ENCODE measurements around the gene CREB5. TPM values are rescaled to one million over a fixed set of nuclear protein-coding genes. Genes with fewer than 3 reads are reported as not detected.

Gene CREB5
- total RNA-seq, 2 donors from 2014 or later = 0.53 to 2.6 TPM

DNA sequence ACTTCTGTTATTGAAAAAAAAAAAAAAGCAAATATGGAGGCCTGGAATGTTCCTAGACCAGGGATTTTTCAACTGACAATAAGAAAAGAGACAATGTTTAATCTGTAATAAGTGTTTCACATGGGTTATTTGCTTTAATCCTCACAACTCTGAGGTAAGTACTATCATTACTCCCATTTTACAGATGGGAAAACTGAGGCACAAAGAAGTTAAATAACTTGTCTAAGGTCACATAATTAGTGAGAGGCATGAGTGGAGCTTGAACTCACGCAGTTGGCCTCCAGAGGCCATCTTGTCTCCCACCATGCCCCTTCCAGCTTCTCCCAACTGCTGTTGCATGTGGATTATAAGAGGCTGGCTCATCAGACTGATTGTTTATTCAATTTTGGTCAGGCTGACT is 36.6 kb upstream of the CREB5 start:
- Mint-ChIP-seq H3K27me3 (ENCODE audit: insufficient read depth) (no peaks in the 10 kb centered on the region), H3K9me3 (no peaks in the 10 kb centered on the region), H3K36me3 (ENCODE audit: low read depth) (no peaks in the 10 kb centered on the region), H3K4me1 (no peaks in the 10 kb centered on the region), H3K27ac (no peak overlapping the region), H3K4me3 (no peak overlapping the region)
- Histone ChIP-seq H3K4me3 (ENCODE audit: low read length) (no peak overlapping the region), H3K36me3 (ENCODE audit: control insufficient read depth, insufficient read depth, low read length) (no peaks in the 10 kb centered on the region), H3K27ac (ENCODE audit: low read depth, low read length) (no peak overlapping the region), H3K4me1 (ENCODE audit: control insufficient read depth, insufficient read depth, low read length) (no peaks in the 10 kb centered on the region), H3K27me3 (ENCODE audit: control insufficient read depth, insufficient read depth, low read length, poor library complexity, severe bottlenecking) (no peaks in the 10 kb centered on the region), H3K9ac (ENCODE audit: extremely low read depth, low read length, poor library complexity, severe bottlenecking) (no peak overlapping the region), H3K9me3 (ENCODE audit: control insufficient read depth, low read length) (no peaks in the 10 kb centered on the region)
- TF ChIP-seq, protein P1, sequence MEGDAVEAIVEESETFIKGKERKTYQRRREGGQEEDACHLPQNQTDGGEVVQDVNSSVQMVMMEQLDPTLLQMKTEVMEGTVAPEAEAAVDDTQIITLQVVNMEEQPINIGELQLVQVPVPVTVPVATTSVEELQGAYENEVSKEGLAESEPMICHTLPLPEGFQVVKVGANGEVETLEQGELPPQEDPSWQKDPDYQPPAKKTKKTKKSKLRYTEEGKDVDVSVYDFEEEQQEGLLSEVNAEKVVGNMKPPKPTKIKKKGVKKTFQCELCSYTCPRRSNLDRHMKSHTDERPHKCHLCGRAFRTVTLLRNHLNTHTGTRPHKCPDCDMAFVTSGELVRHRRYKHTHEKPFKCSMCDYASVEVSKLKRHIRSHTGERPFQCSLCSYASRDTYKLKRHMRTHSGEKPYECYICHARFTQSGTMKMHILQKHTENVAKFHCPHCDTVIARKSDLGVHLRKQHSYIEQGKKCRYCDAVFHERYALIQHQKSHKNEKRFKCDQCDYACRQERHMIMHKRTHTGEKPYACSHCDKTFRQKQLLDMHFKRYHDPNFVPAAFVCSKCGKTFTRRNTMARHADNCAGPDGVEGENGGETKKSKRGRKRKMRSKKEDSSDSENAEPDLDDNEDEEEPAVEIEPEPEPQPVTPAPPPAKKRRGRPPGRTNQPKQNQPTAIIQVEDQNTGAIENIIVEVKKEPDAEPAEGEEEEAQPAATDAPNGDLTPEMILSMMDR (conservative IDR thresholded peaks at IDR 0.05) = no peak
- no peak for DNase-seq
- 80% methylated on average over 1 of the region's 1 CpG; no CpG with 5 or more reads in 1 of the 2 experiments for WGBS, 2 experiments (ENCODE audit: insufficient coverage in 1 of 2, insufficient read length in 1 of 2)

DNA sequence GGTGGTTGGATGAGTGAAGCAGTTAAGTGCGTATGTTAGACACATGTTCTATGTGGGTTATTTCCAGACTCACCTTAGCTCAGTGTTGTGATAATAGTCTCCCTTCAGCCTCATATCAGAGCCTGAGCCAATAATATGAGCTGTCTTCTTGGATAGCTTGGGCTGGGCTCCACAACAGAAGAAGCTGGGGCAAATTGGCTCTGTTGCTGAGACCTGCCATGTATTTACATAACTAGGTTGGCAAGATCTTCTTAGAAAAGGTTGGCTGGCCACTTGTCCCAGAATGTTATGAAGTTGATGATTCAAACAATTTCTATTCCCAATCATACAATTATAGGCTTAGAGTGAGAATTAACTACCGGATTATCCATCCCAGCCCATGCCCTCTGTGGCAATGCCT is 35.7 kb upstream of the CREB5 start:
- Histone ChIP-seq H3K4me1 (ENCODE audit: control insufficient read depth, insufficient read depth, low read length) (no peaks in the 10 kb centered on the region), H3K9me3 (ENCODE audit: control insufficient read depth, low read length) (no peaks in the 10 kb centered on the region), H3K4me3 (ENCODE audit: low read length) (no peak overlapping the region), H3K36me3 (ENCODE audit: control insufficient read depth, insufficient read depth, low read length) (no peaks in the 10 kb centered on the region), H3K27me3 (ENCODE audit: control insufficient read depth, insufficient read depth, low read length, poor library complexity, severe bottlenecking) (no peaks in the 10 kb centered on the region), H3K27ac (ENCODE audit: low read depth, low read length) (no peak overlapping the region), H3K9ac (ENCODE audit: extremely low read depth, low read length, poor library complexity, severe bottlenecking) (no peak overlapping the region)
- H3K27me3 Mint-ChIP-seq (ENCODE audit: insufficient read depth) = no peaks in the 10 kb centered on the region
- no peaks in the 10 kb centered on the region for H3K9me3 Mint-ChIP-seq
- no peak for DNase-seq
- no peaks in the 10 kb centered on the region for H3K36me3 Mint-ChIP-seq (ENCODE audit: low read depth)
- TF ChIP-seq, protein P1 (conservative IDR thresholded peaks at IDR 0.05) = no peak
- no peak overlapping the region for H3K4me3 Mint-ChIP-seq
- no peak overlapping the region for H3K27ac Mint-ChIP-seq
- 89% methylated on average over 2 of the region's 2 CpGs; no CpG with 5 or more reads in 1 of the 2 experiments for WGBS, 2 experiments (ENCODE audit: insufficient coverage in 1 of 2, insufficient read length in 1 of 2)
- peaks cover 7% of the 10 kb centered on the region for H3K4me1 Mint-ChIP-seq

DNA sequence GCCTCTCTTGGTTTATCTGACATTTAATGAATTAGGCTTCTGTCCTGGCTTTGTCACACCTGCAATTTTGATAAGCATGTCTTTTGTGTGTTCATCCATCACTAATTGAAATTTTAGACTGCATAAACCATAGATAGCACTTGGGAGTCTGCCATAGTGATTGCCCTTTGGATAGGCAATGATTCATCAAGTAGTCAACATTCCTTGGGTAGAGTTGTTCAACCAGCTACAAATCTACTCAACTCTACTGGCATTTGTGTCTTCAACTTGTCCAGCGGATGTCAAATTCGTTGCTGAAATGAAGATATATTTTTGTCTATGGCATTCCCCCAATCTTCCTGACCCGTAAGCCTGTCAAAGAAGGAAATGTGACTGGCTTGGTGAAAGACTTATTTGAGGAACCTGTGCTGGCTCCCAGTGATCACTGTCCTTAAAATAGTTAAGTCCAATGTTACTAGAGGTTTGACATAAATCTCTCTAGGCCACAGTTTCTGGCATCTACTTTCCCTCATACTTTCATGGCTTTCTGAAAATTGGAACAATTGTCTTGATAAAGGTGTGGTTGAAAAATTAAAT is 33.7 kb upstream of the CREB5 start:
- no peaks in the 10 kb centered on the region for H3K9me3 ChIP-seq (ENCODE audit: control insufficient read depth, low read length)
- Mint-ChIP-seq H3K4me3 (no peak overlapping the region), H3K27ac (no peak overlapping the region), H3K27me3 (ENCODE audit: insufficient read depth) (no peaks in the 10 kb centered on the region), H3K36me3 (ENCODE audit: low read depth) (no peaks in the 10 kb centered on the region), H3K9me3 (no peaks in the 10 kb centered on the region), H3K4me1 (peaks cover 7% of the 10 kb centered on the region)
- TF ChIP-seq, protein P1 (conservative IDR thresholded peaks at IDR 0.05) = no peak
- no peaks in the 10 kb centered on the region for H3K27me3 ChIP-seq (ENCODE audit: control insufficient read depth, insufficient read depth, low read length, poor library complexity, severe bottlenecking)
- H3K27ac ChIP-seq (ENCODE audit: low read depth, low read length) = no peak overlapping the region
- no peak overlapping the region for H3K4me3 ChIP-seq (ENCODE audit: low read length)
- DNase-seq = no peak
- 95 to 99% methylated on average over 3 of the region's 3 CpGs for WGBS, 2 experiments (ENCODE audit: insufficient coverage in 1 of 2, insufficient read length in 1 of 2)
- H3K4me1 ChIP-seq (ENCODE audit: control insufficient read depth, insufficient read depth, low read length) = no peaks in the 10 kb centered on the region
- H3K9ac ChIP-seq (ENCODE audit: extremely low read depth, low read length, poor library complexity, severe bottlenecking) = no peak overlapping the region
- H3K36me3 ChIP-seq (ENCODE audit: control insufficient read depth, insufficient read depth, low read length) = no peaks in the 10 kb centered on the region
